GM19240 (cell line): ENCODE measurements around the gene TANK.
A peak's percentile ranks its signal among the peaks of the same experiment; 100 is the strongest.
"Not testable (repeated sequence)": the region's sequence is repeated elsewhere in the genome, so short reads cannot be mapped to it uniquely, and the experiment has no call there.

Source experiments
- DNase-seq: peaks from one replicate; pipeline ENCODE4 v3.0.0; 2011; ENCODE audit warnings: low spot score; ENCODE audit not compliant: insufficient read length

TANK gene

DNA sequence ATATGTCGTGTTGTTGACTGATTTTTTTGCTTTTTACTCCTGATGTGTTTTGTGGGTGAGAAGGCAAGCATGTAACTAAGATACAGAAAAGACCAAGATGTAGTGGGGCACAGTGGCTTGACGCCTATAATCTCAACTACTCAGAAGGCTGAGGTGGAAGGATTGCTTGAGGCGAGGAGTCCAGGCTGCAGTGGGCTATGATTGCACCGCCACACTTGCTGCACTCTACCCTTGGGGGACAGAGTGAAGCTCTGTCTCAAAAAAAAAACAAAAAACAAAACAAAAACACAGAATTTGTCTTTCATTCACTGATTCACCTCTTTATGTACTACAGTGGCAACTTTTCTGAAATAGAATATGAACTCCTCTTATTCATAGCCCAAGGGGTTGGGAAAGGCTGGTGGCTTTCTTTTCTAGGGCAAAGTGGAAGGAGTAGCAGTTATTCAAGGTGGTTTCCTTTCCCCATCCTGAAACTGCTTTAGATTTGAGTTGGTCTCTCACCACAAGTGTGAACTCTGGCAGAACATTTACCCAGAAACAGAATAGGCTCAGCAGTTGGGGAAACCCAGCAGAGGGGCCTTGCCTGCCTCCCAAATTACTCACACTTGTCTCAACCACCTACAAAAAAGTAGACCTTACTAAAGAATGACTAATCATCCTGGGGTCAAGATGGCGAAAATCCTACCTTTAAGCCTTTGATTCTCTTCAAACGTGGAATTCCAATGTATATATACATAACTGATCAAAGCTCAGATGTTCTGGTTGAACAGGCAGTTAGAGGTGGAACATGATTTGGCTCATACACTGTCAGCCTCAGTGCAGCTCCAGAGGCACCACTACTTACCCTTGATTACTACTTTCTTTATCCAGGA is 6.5 kb downstream of the TANK start:
- DNase-seq, result peak; percentile 11

DNA sequence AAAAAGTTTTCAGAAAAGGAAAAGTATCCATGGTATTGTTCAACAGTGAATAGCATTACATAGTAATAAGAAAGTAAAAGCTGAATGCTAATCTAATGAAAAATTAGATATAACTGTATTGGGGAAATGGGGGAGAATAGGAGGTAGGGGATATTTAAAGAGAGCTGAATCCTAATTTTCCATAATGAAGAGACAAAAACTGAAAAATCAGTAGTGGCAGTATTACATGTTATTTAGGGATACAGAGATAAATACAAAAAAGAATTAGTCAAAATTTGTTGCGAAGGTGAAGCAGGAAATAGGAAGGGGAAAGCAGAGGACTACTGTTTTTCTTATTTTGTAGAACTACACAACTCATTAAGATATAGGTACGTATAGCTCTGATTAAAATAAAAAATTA is 9.1 kb downstream of the TANK start:
- DNase-seq, result no peak

DNA sequence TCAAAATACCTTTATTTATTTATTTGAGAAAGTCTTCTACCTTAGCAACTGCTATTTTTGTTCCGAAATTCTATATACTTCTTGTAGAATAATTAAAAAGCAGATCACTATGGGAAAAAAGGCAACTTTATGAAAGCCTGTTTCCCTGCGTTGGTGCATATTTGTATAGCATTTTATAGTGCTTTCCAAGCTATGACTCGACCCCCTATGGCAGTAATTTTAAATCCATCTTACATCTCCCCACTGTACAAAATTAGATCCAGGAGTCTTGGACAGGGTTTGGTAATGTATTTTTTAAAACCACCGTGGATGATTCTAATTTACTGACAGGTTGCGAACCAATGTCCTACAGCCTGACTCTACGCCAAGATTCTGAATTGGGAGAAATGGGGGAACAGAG is 10.1 kb downstream of the TANK start:
- DNase-seq, result no peak

DNA sequence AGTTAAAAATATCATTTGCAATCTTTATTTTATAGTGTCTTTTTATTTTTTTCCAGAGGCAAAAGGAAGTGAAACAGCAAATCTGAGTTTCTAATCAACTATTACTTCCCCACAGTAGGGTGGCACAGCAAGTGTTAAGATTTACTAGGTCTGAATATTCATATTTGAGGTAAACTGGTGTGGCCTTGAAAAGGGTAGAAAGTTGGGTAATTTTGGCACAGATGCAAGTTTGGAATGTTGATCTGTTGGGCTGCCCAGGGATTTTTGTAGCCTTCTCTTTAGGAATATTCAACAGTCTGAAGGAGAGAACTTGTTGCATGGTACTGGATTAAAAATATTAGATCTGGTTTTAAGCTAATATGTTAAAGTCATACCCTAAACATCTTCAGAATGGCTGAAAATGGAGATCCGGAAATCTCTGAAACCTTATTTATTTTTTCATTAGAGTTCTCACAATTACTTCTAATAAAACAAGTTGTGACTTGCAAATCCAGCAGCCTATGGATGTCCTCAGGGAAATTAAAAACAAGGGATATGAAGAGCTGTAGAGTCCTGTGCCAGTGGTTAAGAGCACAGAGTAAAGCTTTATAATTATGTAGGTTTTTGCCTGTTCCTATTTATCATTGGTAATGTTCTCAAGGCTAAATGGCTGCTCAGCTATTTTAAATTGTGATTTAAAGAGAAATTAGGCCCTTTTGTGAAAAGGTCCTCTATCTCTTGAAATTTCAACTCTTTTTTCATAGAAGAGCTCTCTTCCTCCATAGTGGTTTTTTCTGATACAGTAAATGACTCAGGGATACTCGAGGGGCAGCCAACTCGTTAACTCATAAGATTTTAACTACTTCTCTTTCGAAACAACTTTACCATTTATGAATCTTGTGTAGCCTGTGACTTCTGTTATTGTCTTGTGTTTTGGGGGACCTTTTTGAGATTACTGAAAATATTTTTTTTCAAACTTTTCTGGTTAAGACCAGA is 11.0 kb downstream of the TANK start:
- no peak for DNase-seq

DNA sequence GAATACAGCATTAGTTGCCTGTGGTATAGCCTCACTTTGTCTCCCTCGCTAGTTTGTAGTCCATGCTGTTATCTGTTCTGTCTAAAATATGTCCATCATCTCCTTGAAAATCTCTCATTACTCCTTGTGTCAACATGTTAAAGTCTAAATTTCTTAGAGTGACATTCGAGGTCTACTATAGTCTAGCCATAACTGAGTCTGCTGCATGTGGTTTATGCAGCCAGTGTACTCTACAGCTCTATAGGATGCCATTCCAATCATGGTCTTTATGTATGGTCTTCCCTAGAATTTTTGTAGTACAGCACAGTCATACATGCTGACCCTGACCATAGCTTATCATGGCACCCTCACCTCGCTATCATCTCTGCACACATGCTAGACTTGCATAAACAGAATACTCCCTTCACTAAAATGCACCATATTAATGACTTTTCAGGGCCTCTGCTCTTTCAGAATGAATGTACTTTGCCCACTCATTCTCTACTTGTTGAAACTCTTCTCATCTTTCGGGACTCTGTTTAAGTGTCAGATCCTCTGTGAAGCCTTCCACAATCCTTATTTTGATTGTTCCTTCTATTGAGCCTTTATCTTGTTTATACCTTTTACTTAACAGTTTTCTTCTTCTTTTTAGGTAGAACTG is 12.8 kb downstream of the TANK start:
- DNase-seq, result no peak

DNA sequence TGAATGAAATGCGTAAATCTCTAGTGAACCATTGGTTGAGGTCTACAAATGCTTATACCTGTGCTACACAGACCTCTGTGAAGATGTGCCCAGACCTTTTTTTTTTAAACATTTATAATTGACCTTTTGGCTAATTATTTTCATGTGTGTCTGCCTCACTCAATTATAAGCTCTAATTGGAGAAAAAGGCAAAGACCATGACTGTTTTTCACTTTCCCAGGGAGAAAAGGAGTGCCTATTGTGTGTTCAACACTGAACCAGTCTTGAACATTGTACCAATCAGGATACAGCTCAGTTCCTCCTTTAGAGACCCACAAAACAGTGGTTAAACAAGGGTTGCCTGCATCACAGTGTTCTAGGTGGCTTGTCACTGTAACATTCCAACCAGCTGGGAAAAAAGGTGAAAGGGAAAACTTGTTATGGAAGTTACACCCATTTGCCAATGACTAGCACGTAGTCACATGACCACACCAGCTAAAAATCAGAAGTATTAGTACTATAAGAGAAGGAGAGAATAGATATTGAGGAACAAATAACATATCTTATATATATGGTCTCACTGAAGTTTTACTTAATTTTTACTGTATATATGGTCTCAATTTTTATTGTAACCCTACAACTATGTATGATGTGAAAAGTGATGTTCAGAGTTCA is 13.4 kb downstream of the TANK start:
- DNase-seq, result no peak

DNA sequence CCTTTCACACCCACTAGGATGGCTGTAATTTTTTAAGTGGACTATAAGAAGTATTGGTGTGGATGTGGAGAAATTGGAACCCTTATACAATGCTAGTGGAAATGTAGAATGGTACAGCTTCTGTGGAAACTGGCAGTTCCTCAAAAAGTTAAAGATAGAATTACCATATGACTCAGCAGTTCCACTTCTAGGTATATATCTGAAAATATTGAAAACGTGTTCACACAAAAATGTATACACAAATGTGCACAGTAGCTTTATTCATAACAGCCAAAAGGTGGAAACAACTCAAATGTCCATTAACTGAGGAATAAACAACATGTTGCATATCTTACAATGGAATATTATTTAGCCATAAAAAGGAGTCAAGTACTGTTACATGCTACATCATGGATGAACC is 17.7 kb downstream of the TANK start:
- no peak for DNase-seq

DNA sequence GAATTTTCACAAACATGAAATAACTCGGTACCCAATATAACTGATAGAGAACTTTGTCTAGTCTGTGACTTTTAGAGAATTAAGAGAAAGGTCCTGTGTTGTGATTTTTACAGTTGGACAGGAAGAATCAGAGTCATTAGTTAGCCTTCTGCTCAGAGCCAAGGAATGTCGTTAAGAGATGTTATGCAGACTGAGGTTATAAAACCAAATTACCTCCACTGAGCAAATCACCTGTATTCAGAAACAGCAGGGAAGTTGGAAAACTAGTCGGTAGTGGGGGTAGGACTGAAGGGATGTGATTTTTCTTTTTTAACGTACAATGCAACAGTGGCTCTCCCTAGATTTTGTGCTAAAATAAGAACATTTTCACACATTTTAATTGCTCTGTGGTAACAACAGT is 18.5 kb downstream of the TANK start:
- DNase-seq, result no peak

DNA sequence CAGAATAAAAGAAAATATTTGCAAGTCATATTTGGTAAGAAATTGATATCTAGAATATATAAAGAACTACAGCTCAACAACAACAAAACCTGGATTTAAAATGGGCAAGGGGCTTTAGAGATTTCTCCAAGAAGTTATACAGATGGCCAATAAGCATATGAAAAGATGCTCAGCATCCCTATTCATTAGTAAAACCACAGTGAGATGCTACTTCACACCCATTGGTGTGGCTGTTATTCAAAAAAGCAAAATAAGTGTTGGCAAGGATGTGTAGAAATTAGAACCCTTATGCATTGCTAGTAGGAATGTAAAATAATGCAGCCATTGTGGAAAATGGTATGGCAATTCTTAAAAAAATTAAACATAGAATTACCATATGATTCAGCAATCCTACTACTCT is 29.8 kb downstream of the TANK start:
- no peak for DNase-seq

DNA sequence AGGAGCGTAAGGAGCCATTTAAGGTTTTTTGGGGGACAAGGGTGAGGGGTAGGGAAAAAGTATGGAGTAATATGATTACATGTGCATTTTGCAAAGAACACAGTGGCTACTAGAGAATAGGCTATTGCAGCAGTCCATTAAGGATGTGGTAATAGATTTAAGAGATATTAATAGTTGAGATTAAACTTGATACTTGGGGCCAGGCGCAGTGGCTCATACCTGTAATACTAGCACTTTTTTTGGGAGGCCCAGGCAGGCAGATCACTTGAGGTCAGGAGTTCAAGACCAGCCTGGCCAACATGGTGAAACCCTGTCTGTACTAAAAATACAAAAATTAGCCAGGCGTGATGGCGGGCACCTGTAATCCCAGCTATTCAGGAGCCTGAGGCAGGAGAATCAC is 35.4 kb downstream of the TANK start:
- not testable (repeated sequence) for DNase-seq

DNA sequence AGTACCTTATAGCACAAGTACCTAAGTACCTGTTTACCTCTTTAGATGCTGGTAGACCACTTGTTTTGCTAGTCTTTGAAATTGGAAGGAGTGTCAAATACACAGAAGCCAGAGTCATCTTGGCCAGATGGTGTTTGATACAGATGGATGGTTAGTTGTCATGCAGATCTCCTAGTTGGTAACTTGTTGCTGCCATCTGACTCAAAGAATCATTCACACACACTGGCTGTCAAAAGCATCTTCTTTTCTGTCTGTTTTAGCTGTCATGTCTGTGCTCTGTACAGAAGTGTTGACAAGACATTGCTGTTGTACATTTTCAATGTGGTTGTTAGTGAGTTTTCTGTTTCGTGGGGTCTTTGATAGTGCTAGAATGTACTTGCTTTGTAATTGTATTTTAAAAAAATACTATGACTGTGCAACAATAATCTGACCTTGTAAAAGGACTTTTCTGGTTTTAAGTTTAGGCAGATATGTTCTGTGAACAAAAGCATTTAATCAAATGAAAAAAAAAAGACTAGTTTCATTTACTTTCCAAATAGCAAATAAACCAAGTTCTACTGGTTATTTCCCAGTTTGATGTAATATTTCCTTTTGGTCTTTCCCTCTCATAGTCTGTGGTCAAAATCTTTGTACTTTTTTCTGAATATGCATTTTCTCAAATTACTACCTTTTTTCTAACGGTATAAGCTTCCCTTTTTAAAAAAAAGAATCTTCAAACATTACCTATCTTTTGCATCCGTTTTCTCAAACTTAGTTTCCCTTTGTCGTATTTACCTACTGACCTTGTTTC is 39.9 kb downstream of the TANK start:
- DNase-seq, result no peak

DNA sequence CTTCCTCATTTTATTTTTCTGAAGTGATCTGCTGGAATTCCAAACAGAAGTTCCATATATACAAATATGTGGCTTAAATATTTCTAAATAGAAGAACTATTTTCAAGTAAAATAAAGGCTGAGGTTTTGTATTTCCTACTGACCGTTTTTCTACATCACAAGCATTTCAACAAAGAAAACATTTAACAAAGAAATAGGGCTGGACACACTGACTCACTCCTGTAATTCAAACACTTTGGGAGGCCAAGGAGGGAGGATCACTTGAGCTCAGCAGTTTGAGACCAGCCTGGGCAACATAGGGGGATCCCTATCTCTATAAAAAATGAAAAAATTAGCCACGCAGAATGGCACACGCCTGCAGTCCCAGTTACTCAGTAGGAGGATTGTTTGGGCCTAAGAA is 44.6 kb downstream of the TANK start:
- DNase-seq, result no peak

DNA sequence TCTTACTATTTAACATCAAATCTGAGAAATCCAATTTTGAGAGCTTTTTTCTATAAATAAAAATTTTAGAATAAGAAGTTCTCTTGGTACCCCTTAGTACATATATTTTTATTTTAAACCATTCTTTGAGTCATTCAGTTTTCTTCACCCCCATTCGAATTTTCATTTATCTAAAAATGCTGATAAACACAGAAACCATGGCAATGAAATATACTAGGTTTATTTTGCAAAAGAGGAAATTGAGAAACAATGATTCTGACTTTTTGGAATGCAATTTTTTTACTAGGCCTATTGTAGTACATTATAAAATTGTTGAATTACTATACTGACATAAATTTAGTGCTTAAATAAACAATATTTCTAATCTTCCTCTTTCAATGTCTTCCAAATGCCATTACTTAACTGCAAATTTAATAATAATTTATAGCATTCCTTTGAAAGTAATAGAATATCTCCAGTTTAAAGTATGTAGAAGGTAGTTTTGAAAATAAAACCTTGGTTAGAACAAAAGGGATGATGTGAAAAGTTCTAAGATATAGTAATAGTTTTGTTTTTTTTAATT is 46.3 kb downstream of the TANK start:
- DNase-seq, result no peak

DNA sequence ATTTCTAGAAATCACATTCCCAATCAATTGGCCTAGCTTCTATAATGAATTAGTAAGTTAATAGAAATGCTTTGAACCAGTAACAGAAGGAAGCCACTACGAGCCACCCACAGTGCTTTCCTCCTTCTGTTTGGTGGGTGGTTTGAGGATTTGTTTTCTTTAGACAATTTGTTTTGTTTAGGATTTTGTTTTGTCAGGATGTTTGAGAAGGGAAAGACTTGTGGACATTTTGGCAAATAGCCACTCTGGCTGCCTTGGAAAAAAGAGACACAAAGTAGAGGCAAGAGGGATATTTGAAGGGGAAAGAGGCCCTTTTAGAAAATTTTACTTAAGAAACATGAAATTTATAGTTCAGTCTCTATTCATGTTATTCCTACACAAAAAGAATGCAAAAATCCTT is 47.7 kb downstream of the TANK start:
- no peak for DNase-seq

DNA sequence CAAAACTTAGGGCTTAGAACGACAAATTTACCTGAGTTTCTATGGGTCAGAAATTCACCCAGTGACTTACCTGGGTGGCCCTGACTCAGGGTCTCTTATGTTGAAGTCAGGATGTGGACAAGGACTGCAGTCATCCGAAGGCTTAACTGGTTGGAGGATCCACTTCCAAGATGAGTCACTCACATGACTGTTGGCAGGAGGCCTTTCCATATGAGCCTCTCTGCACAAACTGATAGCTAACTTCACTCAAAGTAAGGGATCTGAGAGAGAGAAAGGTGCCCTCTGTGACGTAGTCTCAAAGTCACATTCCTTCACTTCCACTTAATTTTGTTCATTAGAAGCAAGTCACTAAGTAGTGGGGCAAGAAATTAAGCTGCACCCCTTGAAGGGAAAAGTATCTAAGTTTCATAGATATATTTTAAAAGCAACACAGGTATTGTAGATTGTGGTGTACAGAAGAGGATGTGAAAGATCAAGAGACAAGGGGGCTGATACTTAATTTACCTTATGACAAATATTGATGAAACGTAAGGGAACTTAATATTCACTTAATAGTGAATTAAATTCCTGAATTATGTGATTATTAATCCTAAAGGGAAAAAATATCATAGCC is 48.4 kb downstream of the TANK start:
- no peak for DNase-seq

DNA sequence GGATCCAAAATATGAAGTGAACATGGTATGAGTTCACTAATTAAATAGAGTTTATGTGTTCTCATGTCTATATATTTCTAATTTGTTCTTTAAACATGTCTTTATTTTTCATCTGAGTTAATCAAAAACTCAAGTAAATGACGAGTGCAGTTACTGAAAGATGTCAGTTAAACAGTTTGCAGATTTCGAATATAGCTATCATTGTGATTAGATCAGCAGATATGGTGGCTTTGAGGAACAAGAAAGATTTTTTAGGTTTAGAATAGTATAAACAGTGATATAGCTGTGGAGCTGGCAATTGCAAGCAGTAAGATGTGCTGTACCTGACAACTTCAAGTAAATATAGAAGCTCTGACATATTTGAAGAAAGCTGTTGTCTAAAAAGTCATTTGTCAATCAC is 49.7 kb downstream of the TANK start:
- DNase-seq, result no peak

DNA sequence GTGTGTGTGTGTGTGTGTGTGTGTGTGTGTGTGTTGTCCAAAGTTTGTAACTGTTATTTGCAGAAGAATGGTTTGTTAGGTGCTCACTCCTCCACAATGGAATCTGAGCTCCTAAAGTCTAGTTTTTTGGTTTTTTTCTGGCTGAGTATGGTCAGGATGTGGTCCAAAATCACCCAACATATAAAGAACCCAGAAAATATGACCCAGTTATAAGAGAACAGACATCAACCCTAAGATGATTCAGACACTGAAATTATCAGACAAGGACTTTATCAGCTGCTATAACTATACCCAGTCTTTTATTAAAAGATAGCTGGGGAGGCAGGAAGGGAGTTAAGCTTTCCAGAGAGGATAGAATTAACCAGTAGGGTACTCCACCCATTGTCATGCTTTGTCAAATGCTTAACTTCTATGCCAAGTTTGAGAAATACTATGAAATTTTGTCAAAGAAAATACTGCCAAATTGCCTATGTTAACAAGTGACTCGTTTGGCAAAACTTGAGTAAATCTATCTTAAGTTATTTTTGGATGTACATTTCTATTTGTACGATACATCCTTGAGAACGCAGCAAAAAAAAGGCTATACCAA is 57.5 kb downstream of the TANK start:
- DNase-seq, result no peak

DNA sequence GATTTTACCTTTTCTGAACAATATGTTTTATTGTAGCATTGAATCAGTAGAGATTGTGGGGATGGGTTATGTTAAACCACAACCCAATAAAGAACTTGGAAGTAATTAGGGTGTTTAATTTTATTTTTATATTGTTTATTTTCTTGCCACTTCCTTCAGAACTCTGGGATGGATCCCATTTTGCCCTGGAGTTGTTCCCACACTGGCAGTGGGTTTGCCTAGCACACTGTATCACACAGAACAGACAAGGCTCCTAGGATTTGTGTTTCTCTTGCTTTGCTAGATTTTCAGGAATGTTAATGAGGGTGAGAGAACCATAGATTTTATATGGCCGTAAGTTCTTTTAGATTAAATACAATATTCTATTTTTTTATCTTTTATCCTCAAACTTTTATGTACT is 59.0 kb downstream of the TANK start:
- no peak for DNase-seq

DNA sequence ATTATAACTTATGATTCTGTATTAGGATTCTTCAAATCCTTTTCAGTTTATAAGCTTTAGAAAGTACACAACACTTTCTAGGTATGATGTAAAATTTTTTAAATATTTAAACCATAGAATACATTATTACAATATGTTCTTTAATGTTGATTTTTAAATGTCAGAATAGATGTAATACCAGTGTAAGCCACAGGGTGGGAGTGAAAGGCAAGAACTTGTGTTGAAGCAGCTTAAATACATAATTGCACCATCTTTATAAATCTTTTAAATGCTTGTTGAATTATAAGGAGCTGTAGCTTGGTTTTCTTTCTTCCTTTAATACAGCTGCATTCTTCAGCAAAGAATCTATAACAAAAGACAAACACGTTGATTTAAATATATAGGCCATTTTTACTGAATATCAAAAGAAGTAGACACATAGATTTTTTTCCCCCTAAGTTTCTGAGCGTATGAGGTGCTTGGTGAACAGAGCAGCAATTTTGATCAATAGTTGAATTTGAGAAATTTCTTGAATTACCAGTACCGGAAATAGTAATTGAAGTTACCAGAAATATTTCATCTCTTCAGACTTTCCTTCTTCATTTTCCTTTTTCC is 63.0 kb downstream of the TANK start:
- no peak for DNase-seq
